IMR-90 (cell line): ENCODE results near the gene PDYN. TPM values are rescaled to one million over a fixed set of nuclear protein-coding genes. Genes with fewer than 3 reads are reported as not detected.

ENCODE experiments used
- ATAC-seq: fragments of 200-7000 bp; cut with Tn5 transposase; 2 replicates; pipeline ENCODE4 v1.9.1; 2020; ENCODE audit warnings: low read depth, mild to moderate bottlenecking, moderate library complexity
- BruUV-seq: library from RNA; stranded (reverse); fragments of 400-500 nt; replicated peaks from 2 replicates; lab custom pipeline; 2021; lab: Mats Ljungman, UMichigan
- CTCF ChIA-PET: fragments of 300-600 bp; formaldehyde crosslinking; extraction: SDS; loops from one replicate; lab custom pipeline; 2021; ENCODE audit warnings: antibody characterized with exemption; lab: Yijun Ruan, JAX
- POLR2A ChIA-PET: fragments of 300-600 bp; sonication (Branson Sonifier 250); formaldehyde crosslinking; loops from one replicate; lab custom pipeline; 2022; ENCODE audit warnings: antibody characterized with exemption; ENCODE audit not compliant: unreplicated experiment; lab: Charles Lee
- DNase-seq: peaks from one replicate; pipeline ENCODE4 v3.0.0; 2013
- H2AFZ ChIP-seq: replicated peaks from 2 replicates; pipeline ENCODE3; 2013; ENCODE audit warnings: low read length, mild to moderate bottlenecking; ENCODE audit not compliant: poor library complexity
- H2AK5ac ChIP-seq: 2 replicates; pipeline ENCODE4 v1.6.1; 2013; ENCODE audit warnings: low read depth, low read length, inconsistent platforms
- H2AK9ac ChIP-seq: replicated peaks from 2 replicates; pipeline ENCODE3; 2013; ENCODE audit warnings: mild to moderate bottlenecking, low read depth, low read length, moderate library complexity; ENCODE audit not compliant: poor library complexity
- H2BK120ac ChIP-seq: 2 replicates; pipeline ENCODE4 v1.6.1; 2013; ENCODE audit warnings: low read depth, low read length, inconsistent platforms
- H2BK15ac ChIP-seq: 3 replicates; pipeline ENCODE4 v1.6.1; 2013; ENCODE audit warnings: low read depth, low read length, inconsistent platforms
- H2BK20ac ChIP-seq: 2 replicates; pipeline ENCODE4 v1.6.1; 2013; ENCODE audit warnings: low read depth, mild to moderate bottlenecking, inconsistent platforms, low read length, moderate library complexity
- H2BK5ac ChIP-seq: 2 replicates; pipeline ENCODE4 v1.6.1; 2013; ENCODE audit warnings: mild to moderate bottlenecking, low read depth, low read length, inconsistent platforms; ENCODE audit not compliant: poor library complexity, severe bottlenecking
- H3K14ac ChIP-seq: replicated peaks from 2 replicates; pipeline ENCODE4 v1.6.1; 2013; ENCODE audit warnings: low read depth, low read length, inconsistent platforms
- H3K18ac ChIP-seq: 2 replicates; pipeline ENCODE4 v1.6.1; 2013; ENCODE audit warnings: low read depth, low read length, control low read depth
- H3K23ac ChIP-seq: 2 replicates; pipeline ENCODE4 v1.6.1; 2013; ENCODE audit warnings: low read depth, low read length, inconsistent platforms
- H3K27ac ChIP-seq: 2 replicates; pipeline ENCODE4 v1.5.1; 2013; ENCODE audit warnings: mild to moderate bottlenecking, control low read depth, low read length; ENCODE audit not compliant: insufficient read depth
- H3K27me3 ChIP-seq: 2 replicates; pipeline ENCODE4 v1.6.1; 2013; ENCODE audit warnings: low read length; ENCODE audit not compliant: control insufficient read depth, insufficient read depth
- H3K36me3 ChIP-seq: 2 replicates; pipeline ENCODE4 v1.6.1; 2013; ENCODE audit warnings: low read length, mixed read lengths; ENCODE audit not compliant: control insufficient read depth, insufficient read depth
- H3K4ac ChIP-seq: 2 replicates; pipeline ENCODE4 v1.6.1; 2013; ENCODE audit warnings: low read depth, low read length, inconsistent platforms
- H3K4me1 ChIP-seq: 2 replicates; pipeline ENCODE4 v1.6.1; 2013; ENCODE audit warnings: low read length, mixed read lengths; ENCODE audit not compliant: control insufficient read depth, insufficient read depth
- H3K4me2 ChIP-seq: 2 replicates; pipeline ENCODE4 v1.6.1; 2013; ENCODE audit warnings: low read depth, mild to moderate bottlenecking, control low read depth, low read length, moderate library complexity
- H3K4me3 ChIP-seq: 2 replicates; pipeline ENCODE4 v1.5.1; 2013; ENCODE audit warnings: low read depth, mild to moderate bottlenecking, control low read depth, low read length, moderate library complexity; ENCODE audit not compliant: insufficient read depth
- H3K56ac ChIP-seq: 2 replicates; pipeline ENCODE4 v1.6.1; 2013; ENCODE audit warnings: low read length, inconsistent platforms; ENCODE audit not compliant: insufficient read depth; ENCODE audit errors: extremely low read depth
- H3K79me1 ChIP-seq, 2 experiments: 2 replicates each; pipeline ENCODE4 v1.6.1; 2013; ENCODE audit warnings: low read length in 2 of 2, inconsistent platforms in 1 of 2, low read depth in 1 of 2
- H3K9ac ChIP-seq: 2 replicates; pipeline ENCODE4 v1.6.1; 2013; ENCODE audit warnings: low read depth, low read length, control low read depth
- H3K9me1 ChIP-seq: 2 replicates; pipeline ENCODE4 v1.6.1; 2013; ENCODE audit warnings: low read length, inconsistent platforms; ENCODE audit not compliant: insufficient read depth
- H3K9me3 ChIP-seq: 2 replicates; pipeline ENCODE4 v1.6.1; 2013; ENCODE audit warnings: low read length; ENCODE audit not compliant: control insufficient read depth, insufficient read depth
- H4K20me1 ChIP-seq: 2 replicates; pipeline ENCODE4 v1.6.1; 2013; ENCODE audit warnings: low read length, inconsistent platforms; ENCODE audit not compliant: insufficient read depth
- H4K5ac ChIP-seq: 2 replicates; pipeline ENCODE4 v1.6.1; 2013; ENCODE audit warnings: mild to moderate bottlenecking, low read depth, low read length, control low read depth
- H4K8ac ChIP-seq, 2 experiments: 2 replicates each; pipeline ENCODE4 v1.6.1; 2013; ENCODE audit warnings: low read depth in 2 of 2, low read length in 2 of 2, control low read depth in 1 of 2, inconsistent platforms in 1 of 2
- H4K91ac ChIP-seq: 2 replicates; pipeline ENCODE4 v1.6.1; 2013; ENCODE audit warnings: low read depth, low read length, inconsistent platforms; ENCODE audit not compliant: insufficient read depth
- BHLHE40 ChIP-seq: fragments of 150-350 bp; IDR thresholded peaks from 2 replicates; pipeline ENCODE4 v1.6.1; 2016; ENCODE audit warnings: mild to moderate bottlenecking, low read depth, low read length
- CTCF ChIP-seq: conservative IDR thresholded peaks from 2 replicates; pipeline ENCODE4 v1.5.1; 2012; ENCODE audit warnings: mild to moderate bottlenecking, low read depth, low read length, improper control_type of control experiment
- ELK1 ChIP-seq: fragments of 150-350 bp; IDR thresholded peaks from 2 replicates; pipeline ENCODE4 v1.6.1; 2016; ENCODE audit warnings: low read depth, mild to moderate bottlenecking, low read length, moderate library complexity, borderline replicate concordance
- FOS ChIP-seq: fragments of 150-350 bp; IDR thresholded peaks from 2 replicates; pipeline ENCODE4 v1.6.1; 2016; ENCODE audit warnings: low read depth, low read length
- MAZ ChIP-seq: IDR thresholded peaks from 2 replicates; pipeline ENCODE4 v1.6.1; 2012; ENCODE audit warnings: low read depth, mild to moderate bottlenecking, low read length, improper control_type of control experiment, moderate library complexity, borderline replicate concordance
- MXI1 ChIP-seq: IDR thresholded peaks from 2 replicates; pipeline ENCODE4 v1.6.1; 2012; ENCODE audit warnings: low read depth, mild to moderate bottlenecking, low read length, moderate library complexity, borderline replicate concordance
- POLR2A ChIP-seq: IDR thresholded peaks from 2 replicates; pipeline ENCODE4 v1.6.1; 2012; ENCODE audit warnings: mild to moderate bottlenecking, low read depth, low read length
- RFX5 ChIP-seq: IDR thresholded peaks from 2 replicates; pipeline ENCODE4 v1.8.0; 2012; ENCODE audit warnings: low read depth, mild to moderate bottlenecking, low read length, moderate library complexity
- SMC3 ChIP-seq: fragments of 150-350 bp; IDR thresholded peaks from 2 replicates; pipeline ENCODE4 v1.6.1; 2016; ENCODE audit warnings: low read depth, mild to moderate bottlenecking, antibody characterized with exemption, low read length, moderate library complexity
- USF2 ChIP-seq: fragments of 150-350 bp; IDR thresholded peaks from 2 replicates; pipeline ENCODE4 v1.6.1; 2017; ENCODE audit warnings: mild to moderate bottlenecking, antibody characterized with exemption, low read length, low read depth
- WGBS, 2 experiments: methylation state at CpG; one replicate each; pipeline versions ENCODE4 v1.1.5 to v1.1.7; 2013; ENCODE audit warnings: missing lambda C conversion rate in 2 of 2; ENCODE audit not compliant: insufficient read length in 1 of 2; ENCODE audit errors: extremely low coverage in 2 of 2; 5-methylcytosine and 5-hydroxymethylcytosine counted together
- dilution Hi-C: fragments of 300-500 bp; cut with HindIII; formaldehyde crosslinking; loops from one replicate; pipeline ENCODE4 v1.14.3; 2018; ENCODE audit warnings: low sequenced_read_pairs; ENCODE audit not compliant: unreplicated experiment
- in situ Hi-C: fragments of 300-500 bp; cut with MboI; formaldehyde crosslinking; loops from 3 replicates; pipeline ENCODE4 v1.14.3; 2019; ENCODE audit warnings: low sequenced_read_pairs, inconsistent platforms, mixed read lengths
- intact Hi-C: fragments of 100-400 bp; cut with micrococcal nuclease; formaldehyde crosslinking; loops from 2 replicates; pipeline ENCODE4 v1.10.0; 2022
- polyA plus RNA-seq, 3 experiments: library from polyadenylated mRNA; depleted of rRNA; stranded (reverse); fragments of >200 nt; gene quantifications; 2 replicates each; pipeline ENCODE4 v1.2.3, GENCODE V29; 2012; ENCODE audit warnings: low replicate concordance in 1 of 3
- total RNA-seq: library from RNA; depleted of rRNA; stranded (reverse); fragments of >200 nt; gene quantifications from 2 replicates; pipeline ENCODE4 v1.2.3, GENCODE V29; 2012

PDYN gene
- total and polyA plus RNA-seq, 2 of the 4 experiments (the other 2 are of a cell fraction): not detected

GRCh38 chr20:2006452-2007361 lies 12.8 kb upstream of the PDYN start (continued):
- TF ChIP-seq SMC3 (peak; percentile 65), FOS (no peak)

GRCh38 chr20:2005831-2006426 lies 12.1 kb upstream of the PDYN start:
- H3K4me1 ChIP-seq: no peaks in the 10 kb centered on the region
- no TSS peak for BruUV-seq
- H2AFZ ChIP-seq: no peak overlapping the region
- H3K4me3 ChIP-seq: no peak overlapping the region
- POLR2A ChIA-PET: no interaction called here
- no peak overlapping the region for H3K9ac ChIP-seq
- in situ Hi-C loops (loop anchor here (10.0 kb wide), 1 partner anchor 169 kb away; no protein-coding TSS in a partner anchor), intact Hi-C loops (loop anchor here (1.0 to 2.0 kb wide), 3 partner anchors 97 to 203 kb away; no protein-coding TSS in a partner anchor), dilution Hi-C loops (no loop called here)
- no peak overlapping the region for H3K14ac ChIP-seq
- CTCF ChIA-PET: interaction anchor here (0.9 to 2.8 kb wide), 4 partner anchors 25 to 173 kb away, joined by 3 to 10 read pairs (median 4); no protein-coding TSS in a partner anchor
- no peak overlapping the region for H3K4me2 ChIP-seq
- H3K18ac ChIP-seq: no peak overlapping the region
- H2BK120ac ChIP-seq: no peak overlapping the region
- DNase-seq (peak; percentile 45), ATAC-seq (no peak; the same call in none of the 2 replicates)
- H2BK20ac ChIP-seq: no peak overlapping the region
- no peak overlapping the region for H3K4ac ChIP-seq
- H2AK5ac ChIP-seq: no peak overlapping the region
- no peaks in the 10 kb centered on the region for H3K9me1 ChIP-seq
- H2BK5ac ChIP-seq: no peak overlapping the region
- no CpG with 5 or more reads among the region's 12 CpGs for WGBS, 2 experiments
- no peak overlapping the region for H3K56ac ChIP-seq
- no peak overlapping the region for H2AK9ac ChIP-seq
- peaks cover 2% of the 10 kb centered on the region for H3K27me3 ChIP-seq
- H3K9me3 ChIP-seq: no peaks in the 10 kb centered on the region
- no peaks in the 10 kb centered on the region for H3K79me1 ChIP-seq
- H3K36me3 ChIP-seq: no peaks in the 10 kb centered on the region
- no peaks in the 10 kb centered on the region for H4K20me1 ChIP-seq
- H4K8ac ChIP-seq: no peak overlapping the region
- H2BK15ac ChIP-seq: no peak overlapping the region
- no peak overlapping the region for H4K5ac ChIP-seq
- H4K91ac ChIP-seq: no peak overlapping the region
- no peak overlapping the region for H3K27ac ChIP-seq
- H3K23ac ChIP-seq: no peak overlapping the region
- TF ChIP-seq CTCF (no peak), POLR2A (no peak), FOS (no peak), ELK1 (no peak), BHLHE40 (no peak), USF2 (no peak), MAZ (no peak), MXI1 (peak; percentile 76; the same call in 1 of the 2 replicates), RFX5 (no peak), SMC3 (no peak)
